ENCODE results near the gene CPNE8.

GRCh38 chr12:38912116-38912515 lies 6.7 kb upstream of the CPNE8 start:
- TF ChIP-seq CTCF (IDR thresholded peaks at IDR 0.05; ENCODE audit: low read depth, low read length) (no peak), POLR2A (IDR thresholded peaks at IDR 0.05; ENCODE audit: extremely low read depth, insufficient read length) (no peak)
